Sigmoid colon (tissue), 4 donors: ENCODE measurements around the gene CDC42BPB.

Source experiments
- EP300 ChIP-seq, 4 donors: sonication (generic); formaldehyde crosslinking; IDR thresholded peaks; one replicate each; pipeline ENCODE4 v1.6.1; 2017; ENCODE audit warnings: antibody characterized with exemption in 4 of 4
- POLR2A ChIP-seq, 2 donors: fragments of 450-650 bp; IDR thresholded peaks; one replicate each; pipeline ENCODE4 v1.6.1; 2016; ENCODE audit warnings: antibody characterized with exemption in 2 of 2, mild to moderate bottlenecking in 2 of 2, moderate library complexity in 2 of 2
- TF ChIP-seq, protein P1 (sequence below), 4 experiments: fragments of 450-650 bp in 3 of 4; fragments of 200-600 bp in 1 of 4; IDR thresholded peaks; one replicate each; pipeline ENCODE4 v1.5.1; 2016 to 2019; ENCODE audit warnings: antibody characterized with exemption in 4 of 4, mild to moderate bottlenecking in 3 of 4, moderate library complexity in 2 of 4

GRCh38 chr14:102962111-102962627, 95.2 kb downstream of the CDC42BPB start:
- TF ChIP-seq, protein P1, sequence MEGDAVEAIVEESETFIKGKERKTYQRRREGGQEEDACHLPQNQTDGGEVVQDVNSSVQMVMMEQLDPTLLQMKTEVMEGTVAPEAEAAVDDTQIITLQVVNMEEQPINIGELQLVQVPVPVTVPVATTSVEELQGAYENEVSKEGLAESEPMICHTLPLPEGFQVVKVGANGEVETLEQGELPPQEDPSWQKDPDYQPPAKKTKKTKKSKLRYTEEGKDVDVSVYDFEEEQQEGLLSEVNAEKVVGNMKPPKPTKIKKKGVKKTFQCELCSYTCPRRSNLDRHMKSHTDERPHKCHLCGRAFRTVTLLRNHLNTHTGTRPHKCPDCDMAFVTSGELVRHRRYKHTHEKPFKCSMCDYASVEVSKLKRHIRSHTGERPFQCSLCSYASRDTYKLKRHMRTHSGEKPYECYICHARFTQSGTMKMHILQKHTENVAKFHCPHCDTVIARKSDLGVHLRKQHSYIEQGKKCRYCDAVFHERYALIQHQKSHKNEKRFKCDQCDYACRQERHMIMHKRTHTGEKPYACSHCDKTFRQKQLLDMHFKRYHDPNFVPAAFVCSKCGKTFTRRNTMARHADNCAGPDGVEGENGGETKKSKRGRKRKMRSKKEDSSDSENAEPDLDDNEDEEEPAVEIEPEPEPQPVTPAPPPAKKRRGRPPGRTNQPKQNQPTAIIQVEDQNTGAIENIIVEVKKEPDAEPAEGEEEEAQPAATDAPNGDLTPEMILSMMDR (IDR thresholded peaks at IDR 0.05), result no peak
- no peak for TF ChIP-seq POLR2A (IDR thresholded peaks at IDR 0.05)
- TF ChIP-seq EP300 (IDR thresholded peaks at IDR 0.05), result no peak
